ENCODE measurements around the gene SIK1.

Gene SIK1

DNA sequence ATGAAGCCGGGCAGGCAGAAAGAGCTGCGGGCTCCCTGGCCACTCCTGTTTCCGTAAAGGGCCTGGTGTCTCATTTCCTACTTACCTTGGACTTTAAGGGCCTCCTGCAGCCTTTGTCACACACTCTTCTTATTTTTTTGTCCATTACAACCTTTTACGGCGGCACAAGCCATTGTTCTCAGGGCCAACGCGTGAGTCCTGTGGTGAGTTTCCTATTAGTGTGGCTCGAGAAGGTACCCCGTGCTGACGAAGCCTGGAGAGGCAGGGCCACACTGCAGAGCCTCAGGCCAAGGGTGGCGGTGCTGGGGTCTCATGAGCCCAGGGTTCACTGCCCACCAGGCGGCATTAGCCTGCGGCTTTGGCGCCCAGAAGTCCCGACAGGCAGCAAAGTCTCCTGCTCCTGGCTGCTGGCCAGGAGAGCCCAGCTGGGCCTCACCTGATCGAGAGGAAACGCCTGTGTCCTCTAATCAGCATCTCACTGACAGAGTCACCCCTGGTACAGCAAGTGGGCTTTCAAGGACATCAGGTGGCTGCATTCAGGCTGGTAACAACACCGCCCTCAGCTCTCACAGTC, 62.0 kb downstream of the SIK1 start:
- Histone ChIP-seq H3K4me3 (ENCODE audit: low read depth, low read length) (no peak overlapping the region), H3K4me2 (ENCODE audit: low read length) (no peak overlapping the region), H3K9me3 (ENCODE audit: control insufficient read depth, low read length) (no peaks in the 10 kb centered on the region), H3K79me2 (no peaks in the 10 kb centered on the region), H3K27ac (no peak overlapping the region), H3K9ac (no peak overlapping the region), H3K27me3 (ENCODE audit: control insufficient read depth, insufficient read depth, low read length) (no peaks in the 10 kb centered on the region), H3K4me1 (peaks cover 14% of the 10 kb centered on the region), H3K36me3 (ENCODE audit: control insufficient read depth, insufficient read depth, low read length) (no peaks in the 10 kb centered on the region), H2AFZ (no peak overlapping the region)
- TF ChIP-seq, protein P1, sequence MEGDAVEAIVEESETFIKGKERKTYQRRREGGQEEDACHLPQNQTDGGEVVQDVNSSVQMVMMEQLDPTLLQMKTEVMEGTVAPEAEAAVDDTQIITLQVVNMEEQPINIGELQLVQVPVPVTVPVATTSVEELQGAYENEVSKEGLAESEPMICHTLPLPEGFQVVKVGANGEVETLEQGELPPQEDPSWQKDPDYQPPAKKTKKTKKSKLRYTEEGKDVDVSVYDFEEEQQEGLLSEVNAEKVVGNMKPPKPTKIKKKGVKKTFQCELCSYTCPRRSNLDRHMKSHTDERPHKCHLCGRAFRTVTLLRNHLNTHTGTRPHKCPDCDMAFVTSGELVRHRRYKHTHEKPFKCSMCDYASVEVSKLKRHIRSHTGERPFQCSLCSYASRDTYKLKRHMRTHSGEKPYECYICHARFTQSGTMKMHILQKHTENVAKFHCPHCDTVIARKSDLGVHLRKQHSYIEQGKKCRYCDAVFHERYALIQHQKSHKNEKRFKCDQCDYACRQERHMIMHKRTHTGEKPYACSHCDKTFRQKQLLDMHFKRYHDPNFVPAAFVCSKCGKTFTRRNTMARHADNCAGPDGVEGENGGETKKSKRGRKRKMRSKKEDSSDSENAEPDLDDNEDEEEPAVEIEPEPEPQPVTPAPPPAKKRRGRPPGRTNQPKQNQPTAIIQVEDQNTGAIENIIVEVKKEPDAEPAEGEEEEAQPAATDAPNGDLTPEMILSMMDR (IDR thresholded peaks at IDR 0.05), result no peak

Data from parathyroid adenoma (tissue), 2 donors.